Measurements from ENCODE around the gene ALPL.

ALPL gene

DNA sequence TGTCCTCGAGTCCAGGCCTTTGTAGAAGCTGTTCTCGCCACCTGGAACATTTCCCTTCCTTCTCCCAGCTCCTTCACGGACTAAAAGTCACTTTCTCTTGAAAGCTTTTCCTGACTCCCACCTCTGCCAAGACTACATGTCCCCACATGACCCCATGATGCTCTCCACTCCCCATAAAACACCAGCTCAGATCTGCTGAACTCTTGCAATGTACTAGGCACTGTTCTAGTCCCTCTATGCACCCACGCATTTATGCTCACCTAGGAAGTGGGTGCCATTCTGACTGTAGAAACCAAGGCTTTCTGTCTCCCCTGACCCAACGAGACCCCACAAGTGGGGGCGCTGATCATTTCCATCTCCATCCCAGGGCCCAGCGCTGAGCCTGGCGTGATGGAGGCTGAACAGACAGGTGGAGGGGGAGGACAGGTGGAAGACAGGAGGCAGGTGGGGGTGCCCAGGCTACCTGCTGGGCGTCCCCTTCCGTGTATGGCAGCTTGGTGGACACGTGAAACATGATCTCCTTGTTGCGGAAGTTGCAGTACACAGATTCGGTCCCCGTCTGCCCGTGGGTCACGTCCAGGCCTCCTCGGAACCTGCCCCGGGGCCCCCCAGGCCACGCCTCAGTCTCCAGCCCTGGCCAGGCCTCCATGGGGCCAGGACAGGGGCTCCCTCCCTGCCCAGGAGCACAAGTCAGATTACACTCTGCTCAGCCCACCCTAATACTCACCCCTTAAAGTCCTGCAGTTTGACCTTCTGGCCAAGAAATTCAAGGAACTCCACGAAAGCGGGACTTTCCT is 102.0 kb downstream of the ALPL start:
- H3K4me1 Mint-ChIP-seq (ENCODE audit: low read depth) = peaks cover 10% of the 10 kb centered on the region
- H3K27me3 Mint-ChIP-seq = peaks cover 25% of the 10 kb centered on the region
- no peaks in the 10 kb centered on the region for H3K9me3 Mint-ChIP-seq
- H3K27ac Mint-ChIP-seq = no peak overlapping the region
- no peak overlapping the region for H3K4me3 Mint-ChIP-seq
- no peak for DNase-seq
- no peaks in the 10 kb centered on the region for H3K36me3 Mint-ChIP-seq (ENCODE audit: low read depth)

DNA sequence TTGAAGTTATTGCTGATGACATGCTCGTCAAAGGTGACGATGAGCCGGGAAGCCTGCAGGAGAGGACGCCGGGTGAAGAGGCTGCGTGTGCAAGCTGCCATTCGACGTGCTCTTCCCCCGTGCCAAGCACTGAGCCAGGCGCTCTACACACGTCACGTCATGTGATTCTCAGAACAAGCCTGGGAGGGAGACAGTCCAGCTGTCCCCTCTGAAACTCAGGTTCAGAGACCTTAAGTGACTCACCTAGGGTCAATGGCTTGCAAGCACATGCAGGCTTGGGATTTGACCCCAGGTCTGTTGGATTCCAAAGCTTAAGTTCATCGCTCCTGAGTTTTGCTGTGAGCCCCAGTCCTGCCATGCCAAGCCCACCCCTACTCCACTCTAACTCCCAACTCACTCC is 102.8 kb downstream of the ALPL start:
- no peak for DNase-seq
- Mint-ChIP-seq H3K27ac (no peak overlapping the region), H3K9me3 (no peaks in the 10 kb centered on the region), H3K27me3 (peaks cover 23% of the 10 kb centered on the region), H3K4me3 (no peak overlapping the region), H3K36me3 (ENCODE audit: low read depth) (no peaks in the 10 kb centered on the region), H3K4me1 (ENCODE audit: low read depth) (peaks cover 10% of the 10 kb centered on the region)

DNA sequence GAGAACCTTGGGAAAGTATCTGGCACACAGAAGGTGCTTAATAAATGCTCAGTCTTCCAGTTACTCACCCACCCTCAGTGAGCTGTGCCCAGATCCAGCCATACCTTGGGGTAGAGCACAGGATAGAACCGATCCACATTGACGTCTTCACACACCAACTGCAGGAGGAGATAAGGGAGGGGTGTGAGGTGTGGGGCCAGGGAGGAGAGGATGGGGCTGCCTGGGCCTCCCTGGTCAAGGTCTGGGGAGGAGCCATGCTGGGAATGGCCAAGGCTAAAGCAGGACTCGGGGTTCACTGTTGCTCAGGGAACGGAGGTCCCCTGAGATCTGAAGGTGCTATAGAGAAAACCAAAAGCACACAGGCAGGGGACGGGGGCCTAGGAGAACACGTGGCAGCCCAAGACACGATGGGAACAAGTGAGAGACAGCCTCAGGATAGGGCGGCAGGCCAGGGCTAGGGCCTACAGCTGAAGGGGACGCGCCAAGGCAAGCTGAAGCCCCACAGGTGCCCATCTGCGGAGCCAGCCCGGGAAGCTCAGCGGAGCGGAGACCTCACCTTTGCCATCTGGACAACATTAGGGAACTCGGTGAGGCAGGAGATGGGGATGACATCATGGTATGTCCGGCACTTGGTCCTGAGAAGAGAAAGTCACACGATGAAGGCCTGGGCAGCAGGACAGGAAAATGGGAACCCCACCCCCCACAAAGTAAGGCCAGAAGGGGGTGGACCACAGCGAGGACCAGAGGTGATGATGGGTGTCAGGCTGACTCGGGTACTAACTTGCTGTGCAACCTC is 104.0 kb downstream of the ALPL start:
- Mint-ChIP-seq H3K27me3 (peaks cover 13% of the 10 kb centered on the region), H3K27ac (no peak overlapping the region), H3K4me3 (no peak overlapping the region), H3K9me3 (no peaks in the 10 kb centered on the region), H3K4me1 (ENCODE audit: low read depth) (no peaks in the 10 kb centered on the region), H3K36me3 (ENCODE audit: low read depth) (no peaks in the 10 kb centered on the region)
- DNase-seq = no peak

GRCh38 chr1:21614419-21615115 is 105.3 kb downstream of the ALPL start:
- H3K36me3 Mint-ChIP-seq (ENCODE audit: low read depth) = no peaks in the 10 kb centered on the region
- H3K27me3 Mint-ChIP-seq = peaks cover 12% of the 10 kb centered on the region
- no peak overlapping the region for H3K4me3 Mint-ChIP-seq
- DNase-seq = no peak
- no peaks in the 10 kb centered on the region for H3K9me3 Mint-ChIP-seq
- H3K27ac Mint-ChIP-seq = no peak overlapping the region
- H3K4me1 Mint-ChIP-seq (ENCODE audit: low read depth) = no peaks in the 10 kb centered on the region

- Mint-ChIP-seq H3K36me3 (ENCODE audit: low read depth) (no peaks in the 10 kb centered on the region), H3K27me3 (peaks cover 22% of the 10 kb centered on the region), H3K4me1 (ENCODE audit: low read depth) (no peaks in the 10 kb centered on the region), H3K9me3 (no peaks in the 10 kb centered on the region), H3K27ac (no peak overlapping the region), H3K4me3 (no peak overlapping the region)
- DNase-seq = no peak
Observed at GRCh38 chr1:21616372-21616771, 107.1 kb downstream of the ALPL start.

- H3K4me1 Mint-ChIP-seq (ENCODE audit: low read depth) = peaks cover 3% of the 10 kb centered on the region
- H3K27me3 Mint-ChIP-seq = peaks cover 27% of the 10 kb centered on the region
- H3K9me3 Mint-ChIP-seq = no peaks in the 10 kb centered on the region
- no peak for DNase-seq
- H3K4me3 Mint-ChIP-seq = no peak overlapping the region
- no peaks in the 10 kb centered on the region for H3K36me3 Mint-ChIP-seq (ENCODE audit: low read depth)
- no peak overlapping the region for H3K27ac Mint-ChIP-seq
Observed at GRCh38 chr1:21617126-21617738, 108.0 kb downstream of the ALPL start.

GRCh38 chr1:21618059-21618458 is 108.8 kb downstream of the ALPL start:
- no peak overlapping the region for H3K27ac Mint-ChIP-seq
- H3K4me1 Mint-ChIP-seq (ENCODE audit: low read depth) = peaks cover 7% of the 10 kb centered on the region
- H3K36me3 Mint-ChIP-seq (ENCODE audit: low read depth) = no peaks in the 10 kb centered on the region
- H3K9me3 Mint-ChIP-seq = no peaks in the 10 kb centered on the region
- DNase-seq = no peak
- peaks cover 33% of the 10 kb centered on the region for H3K27me3 Mint-ChIP-seq
- no peak overlapping the region for H3K4me3 Mint-ChIP-seq

- H3K9me3 Mint-ChIP-seq = no peaks in the 10 kb centered on the region
- peaks cover 39% of the 10 kb centered on the region for H3K27me3 Mint-ChIP-seq
- H3K36me3 Mint-ChIP-seq (ENCODE audit: low read depth) = no peaks in the 10 kb centered on the region
- peaks cover 7% of the 10 kb centered on the region for H3K4me1 Mint-ChIP-seq (ENCODE audit: low read depth)
- no peak overlapping the region for H3K27ac Mint-ChIP-seq
- no peak for DNase-seq
- no peak overlapping the region for H3K4me3 Mint-ChIP-seq
Observed at GRCh38 chr1:21618561-21619374, 109.5 kb downstream of the ALPL start.

GRCh38 chr1:21619375-21619947 is 110.2 kb downstream of the ALPL start:
- Mint-ChIP-seq H3K36me3 (ENCODE audit: low read depth) (no peaks in the 10 kb centered on the region), H3K27me3 (peaks cover 44% of the 10 kb centered on the region), H3K27ac (no peak overlapping the region)

GRCh38 chr1:21620011-21620410 is 110.8 kb downstream of the ALPL start:
- Mint-ChIP-seq H3K4me1 (ENCODE audit: low read depth) (peaks cover 7% of the 10 kb centered on the region), H3K9me3 (no peaks in the 10 kb centered on the region), H3K27ac (no peak overlapping the region), H3K27me3 (peaks cover 44% of the 10 kb centered on the region), H3K36me3 (ENCODE audit: low read depth) (no peaks in the 10 kb centered on the region), H3K4me3 (no peak overlapping the region)
- no peak for DNase-seq

More at GRCh38 chr1:21619375-21619947, 110.2 kb downstream of the ALPL start:
- H3K4me1 Mint-ChIP-seq (ENCODE audit: low read depth) = peaks cover 7% of the 10 kb centered on the region
- no peak for DNase-seq
- H3K4me3 Mint-ChIP-seq = no peak overlapping the region
- no peaks in the 10 kb centered on the region for H3K9me3 Mint-ChIP-seq

GRCh38 chr1:21620496-21620895 is 111.3 kb downstream of the ALPL start:
- Mint-ChIP-seq H3K27ac (no peak overlapping the region), H3K4me3 (no peak overlapping the region), H3K4me1 (ENCODE audit: low read depth) (peaks cover 7% of the 10 kb centered on the region), H3K27me3 (peaks cover 44% of the 10 kb centered on the region), H3K36me3 (ENCODE audit: low read depth) (no peaks in the 10 kb centered on the region), H3K9me3 (no peaks in the 10 kb centered on the region)
- no peak for DNase-seq

GRCh38 chr1:21621051-21621450 is 111.8 kb downstream of the ALPL start:
- H3K27ac Mint-ChIP-seq = no peak overlapping the region

DNA sequence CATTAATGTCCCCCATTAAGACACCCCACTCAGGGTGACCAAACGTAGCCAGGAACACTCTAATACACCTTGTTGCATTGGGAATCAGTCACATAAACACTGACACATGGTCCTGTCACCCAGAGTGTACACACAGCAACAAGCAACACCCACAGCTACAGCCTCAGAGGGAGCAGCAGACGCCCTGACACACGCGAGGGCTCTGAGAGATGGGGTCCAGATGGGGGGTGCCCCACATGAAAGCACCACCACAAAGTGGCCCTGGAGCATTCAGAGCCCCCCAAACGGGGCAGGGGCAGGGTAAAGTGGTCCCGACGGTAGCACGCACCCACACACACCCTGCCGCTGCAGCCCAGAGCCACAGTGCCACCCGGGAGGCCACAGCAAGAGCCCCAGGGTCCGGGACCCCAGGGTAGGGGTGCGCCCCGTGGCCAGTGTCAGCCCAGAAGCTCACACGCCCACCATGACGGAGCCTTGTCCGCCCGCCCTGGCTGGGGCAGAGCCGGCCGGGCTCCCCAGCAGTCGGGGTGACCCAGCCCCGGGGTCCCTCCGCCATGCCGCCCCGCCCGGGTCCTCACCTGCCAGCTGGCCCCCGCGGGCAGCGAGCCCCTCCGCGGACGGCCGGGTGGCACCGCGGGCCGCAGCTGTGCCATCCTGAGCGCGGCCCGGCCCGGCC is 112.7 kb downstream of the ALPL start:
- Mint-ChIP-seq H3K27me3 (peaks cover 44% of the 10 kb centered on the region), H3K36me3 (ENCODE audit: low read depth) (no peaks in the 10 kb centered on the region), H3K9me3 (no peaks in the 10 kb centered on the region), H3K4me3 (peak overlapping the region; percentile 32), H3K27ac (no peak overlapping the region), H3K4me1 (ENCODE audit: low read depth) (peaks cover 7% of the 10 kb centered on the region)
- DNase-seq = no peak

More at GRCh38 chr1:21621051-21621450, 111.8 kb downstream of the ALPL start:
- Mint-ChIP-seq H3K27me3 (peaks cover 44% of the 10 kb centered on the region), H3K36me3 (ENCODE audit: low read depth) (no peaks in the 10 kb centered on the region), H3K4me1 (ENCODE audit: low read depth) (peaks cover 7% of the 10 kb centered on the region), H3K4me3 (no peak overlapping the region), H3K9me3 (no peaks in the 10 kb centered on the region)
- no peak for DNase-seq
